ENCODE data around the gene UBQLN1.
"Not testable (repeated sequence)": the region's sequence is repeated elsewhere in the genome, so short reads cannot be mapped to it uniquely, and the experiment has no call there.

UBQLN1 gene

DNA sequence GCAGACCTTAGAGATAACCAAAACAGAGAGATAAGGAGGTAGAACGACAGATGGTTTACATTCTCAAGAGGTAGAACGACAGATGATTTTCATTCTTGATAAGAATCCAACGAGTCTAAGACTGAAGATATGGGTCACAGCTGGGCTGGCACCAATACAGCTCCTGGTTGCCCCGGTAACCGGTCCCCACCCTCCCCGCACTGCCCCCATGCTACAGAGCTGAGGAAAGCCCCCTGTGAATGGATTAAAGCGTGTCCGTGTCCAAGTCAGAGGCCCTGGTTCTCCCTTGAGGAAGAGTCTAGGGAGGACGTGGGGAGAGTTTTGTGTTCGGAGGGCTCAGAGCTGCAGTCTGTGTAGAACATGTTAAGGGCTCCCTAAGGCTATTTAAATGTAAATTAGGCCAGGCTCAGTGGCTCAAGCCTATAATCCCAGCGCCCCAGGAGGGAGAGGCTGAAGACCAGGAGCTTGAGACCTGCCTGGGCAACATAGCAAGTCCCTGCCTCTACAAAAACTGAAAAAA is 76.8 kb downstream of the UBQLN1 start:
- no peak for DNase-seq

DNA sequence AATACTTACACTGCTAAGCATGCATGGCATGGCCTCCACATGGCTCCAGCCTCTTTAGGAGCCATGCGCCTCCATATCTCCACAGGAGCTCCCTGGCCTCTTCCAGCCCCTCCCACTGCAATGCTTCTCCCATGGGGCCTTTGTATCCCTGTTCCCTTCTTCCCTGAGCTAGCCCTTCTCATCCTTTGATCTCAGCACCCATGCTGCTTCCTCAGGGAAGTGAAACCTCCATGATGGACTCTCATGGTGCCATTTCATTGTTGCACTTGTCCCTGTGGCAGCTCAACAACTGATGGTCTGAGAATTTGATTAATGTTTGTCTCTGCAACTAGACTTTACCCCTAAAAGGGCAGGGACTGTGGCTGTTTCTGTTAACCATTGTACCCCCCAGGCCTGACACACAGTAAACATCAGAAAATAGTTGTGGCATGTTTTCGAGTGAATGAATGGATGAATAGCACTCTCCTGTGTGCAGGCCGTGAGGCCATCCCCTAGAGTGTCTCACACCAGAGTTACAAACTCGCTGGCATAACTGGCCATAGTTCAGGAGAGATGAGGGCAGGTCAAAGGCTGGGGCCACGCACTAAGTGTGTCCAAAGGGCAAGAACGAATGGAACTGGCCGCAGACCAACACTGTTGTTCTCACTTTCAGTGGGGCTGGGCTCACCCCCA is 78.2 kb downstream of the UBQLN1 start:
- DNase-seq: no peak

GRCh38 chr9:83628540-83628939 is 79.2 kb downstream of the UBQLN1 start:
- no peak for DNase-seq

DNA sequence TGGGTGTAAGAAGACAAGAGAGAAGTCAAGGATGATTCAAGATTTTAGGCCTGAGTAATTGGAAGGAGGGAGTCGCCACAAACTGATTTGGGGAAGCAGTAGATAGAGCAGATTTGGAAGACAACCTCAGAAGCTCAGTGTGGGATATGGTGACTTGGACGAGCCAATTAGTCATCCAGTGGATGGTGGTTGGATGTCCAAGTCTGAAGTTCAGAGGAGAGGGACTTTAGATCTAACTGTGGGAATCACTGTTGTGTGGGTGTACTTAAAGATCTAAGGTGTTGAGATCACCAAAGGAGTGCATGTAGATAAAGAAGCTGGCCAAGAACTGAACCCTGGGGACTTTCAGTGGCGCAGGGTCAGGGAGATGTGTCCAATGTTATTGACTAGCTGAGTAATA is 82.6 kb downstream of the UBQLN1 start:
- no peak for DNase-seq

GRCh38 chr9:83623679-83624076 is 84.1 kb downstream of the UBQLN1 start:
- peak; percentile 34 for DNase-seq

GRCh38 chr9:83622939-83623678 is 84.6 kb downstream of the UBQLN1 start, which contains the start of gene IDNK:
Gene IDNK, plus strand, starts transcription at chr9:83623143. Its CDS starts 29 bp downstream, at chr9:83623172.
- peak; percentile 62 for DNase-seq

GRCh38 chr9:83622433-83622938 is 85.3 kb downstream of the UBQLN1 start:
- no peak for DNase-seq

DNA sequence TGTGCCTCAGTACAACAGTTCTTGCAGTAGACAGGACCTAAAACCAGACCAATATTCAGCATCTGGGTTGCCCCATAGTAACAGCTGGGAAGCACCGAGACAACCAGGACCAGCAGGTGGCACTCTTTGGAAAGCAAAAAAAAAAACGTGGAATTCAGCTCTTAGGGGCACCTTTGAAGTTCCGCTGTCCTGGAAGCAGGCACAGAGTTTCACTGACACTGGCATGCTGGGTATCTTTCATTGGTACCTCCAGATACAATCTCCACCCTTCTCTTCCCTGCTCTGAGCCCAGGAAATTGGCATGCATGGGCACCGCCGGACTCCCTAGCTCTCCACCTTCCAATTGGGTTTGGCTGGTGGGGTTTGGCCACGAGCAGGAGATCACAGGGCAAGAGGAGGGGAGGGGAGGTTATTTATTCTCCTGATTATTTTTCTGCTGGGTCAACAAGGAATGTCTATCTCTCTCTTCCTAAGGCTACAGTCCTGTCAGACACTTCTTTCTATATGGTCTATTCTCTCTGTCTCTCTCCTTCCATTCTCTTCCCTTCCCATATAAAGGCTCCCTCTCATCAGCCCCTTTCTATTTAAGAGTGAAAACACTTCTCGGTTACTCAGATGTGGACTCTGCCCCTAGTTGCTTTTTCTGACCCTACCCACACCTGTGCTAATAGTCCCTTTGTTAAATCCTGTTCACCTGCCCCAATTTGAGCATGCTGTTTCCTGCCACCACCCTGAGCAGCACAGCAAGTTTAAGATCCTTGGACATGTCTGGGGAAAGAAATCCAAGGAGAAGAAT is 86.7 kb downstream of the UBQLN1 start:
- DNase-seq: peak; percentile 57

DNA sequence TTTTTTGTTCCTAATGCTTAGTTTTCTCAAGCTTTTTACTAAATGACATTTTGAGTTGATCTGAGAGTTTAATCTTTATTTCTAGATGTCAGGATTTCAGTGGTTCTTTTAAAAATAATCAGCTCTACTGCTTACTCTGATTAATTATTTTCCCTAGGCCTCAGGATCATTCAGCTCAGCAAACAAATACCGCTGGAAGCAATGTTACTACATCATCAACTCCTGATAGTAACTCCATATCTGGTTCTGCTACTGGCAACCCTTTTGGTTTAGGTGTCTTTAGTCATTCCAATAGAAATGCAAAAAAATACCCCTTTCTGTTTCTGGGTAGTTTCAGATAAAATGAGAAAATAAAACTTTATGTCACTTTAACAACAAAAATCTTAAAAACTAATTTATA is 90.5 kb downstream of the UBQLN1 start:
- no peak for DNase-seq

DNA sequence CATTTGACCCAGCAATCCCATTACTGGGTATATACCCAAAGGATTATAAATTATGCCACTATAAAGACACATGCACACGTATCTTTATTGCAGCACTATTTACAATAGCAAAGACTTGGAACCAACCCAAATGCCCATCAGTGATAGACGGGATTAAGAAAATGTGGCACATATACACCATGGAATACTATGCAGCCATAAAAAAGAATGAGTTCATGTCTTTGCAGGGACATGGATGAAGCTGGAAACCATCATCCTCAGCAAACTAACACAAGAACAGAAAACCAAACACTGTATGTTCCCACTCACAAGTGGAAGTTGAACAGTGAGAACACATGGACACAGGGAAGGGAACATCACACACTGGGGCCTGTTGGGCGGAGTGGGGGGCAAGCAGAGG is 94.5 kb downstream of the UBQLN1 start:
- DNase-seq: not testable (repeated sequence)

All from CD4-positive, alpha-beta T cell treated with Interleukin-10 for 1 hour (primary cell).